K562 treated with DMSO at 1 percent for 4 hours (cell line): ENCODE measurements around the gene GNG13. TPM values are rescaled to one million over a fixed set of nuclear protein-coding genes. Genes with fewer than 3 reads are reported as not detected.

Experiments used
- total RNA-seq: library from RNA; unstranded; fragments of 300-600 nt; gene quantifications from 2 replicates; pipeline ENCODE4 v1.2.3, GENCODE V29; 2022; ENCODE audit not compliant: insufficient read depth

The GNG13 gene, protein sequence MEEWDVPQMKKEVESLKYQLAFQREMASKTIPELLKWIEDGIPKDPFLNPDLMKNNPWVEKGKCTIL
- not detected in 2 replicates for total RNA-seq

DNA sequence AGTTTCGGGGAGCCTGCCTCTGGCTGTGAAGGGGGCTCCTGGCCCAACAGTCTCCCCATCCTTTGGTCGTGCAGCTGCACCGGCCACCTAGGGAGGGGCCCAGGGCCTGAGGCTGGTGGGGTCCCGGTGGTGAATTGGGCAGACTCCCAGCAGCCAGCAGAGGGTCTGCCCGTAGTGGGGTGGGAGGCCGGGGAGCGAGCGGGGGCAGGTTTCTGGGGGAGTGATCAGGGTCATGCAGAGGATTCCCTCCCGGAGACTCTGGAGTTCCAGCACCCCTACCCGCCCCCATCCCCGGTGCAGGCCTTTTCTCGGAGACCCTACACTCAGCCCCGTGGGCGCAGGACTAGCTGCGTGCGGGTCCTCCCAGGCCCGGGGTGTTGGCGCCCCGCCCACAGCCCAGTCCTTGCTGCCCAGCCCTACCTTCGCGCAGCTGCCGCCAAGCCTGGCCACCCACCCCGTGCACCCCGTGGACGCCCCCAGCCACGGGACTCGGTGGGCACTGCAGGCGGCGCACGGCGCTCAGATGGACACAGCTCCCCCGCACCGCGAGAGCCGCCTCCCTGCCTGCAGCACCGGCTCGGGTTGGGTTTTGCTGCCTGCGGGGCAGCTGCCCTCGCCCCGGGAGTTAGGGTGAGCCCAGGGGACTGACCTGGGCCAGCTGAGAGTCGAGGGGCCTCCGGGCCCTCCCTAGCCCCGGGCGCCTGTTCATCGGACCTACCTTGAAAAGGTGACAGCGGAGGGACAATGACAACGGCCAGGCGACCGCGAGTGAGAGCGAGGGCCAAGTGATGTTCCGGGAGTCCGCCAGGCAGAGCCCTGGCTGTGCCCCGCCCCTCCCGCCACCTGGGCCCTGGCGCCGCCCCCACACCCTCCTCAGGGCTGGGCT, at the start of gene GNG13:
TSS of gene GNG13 (minus strand) at position 787 of the 886 bp plus-strand sequence. CDS start 1,657 bp downstream, outside the sequence.

DNA sequence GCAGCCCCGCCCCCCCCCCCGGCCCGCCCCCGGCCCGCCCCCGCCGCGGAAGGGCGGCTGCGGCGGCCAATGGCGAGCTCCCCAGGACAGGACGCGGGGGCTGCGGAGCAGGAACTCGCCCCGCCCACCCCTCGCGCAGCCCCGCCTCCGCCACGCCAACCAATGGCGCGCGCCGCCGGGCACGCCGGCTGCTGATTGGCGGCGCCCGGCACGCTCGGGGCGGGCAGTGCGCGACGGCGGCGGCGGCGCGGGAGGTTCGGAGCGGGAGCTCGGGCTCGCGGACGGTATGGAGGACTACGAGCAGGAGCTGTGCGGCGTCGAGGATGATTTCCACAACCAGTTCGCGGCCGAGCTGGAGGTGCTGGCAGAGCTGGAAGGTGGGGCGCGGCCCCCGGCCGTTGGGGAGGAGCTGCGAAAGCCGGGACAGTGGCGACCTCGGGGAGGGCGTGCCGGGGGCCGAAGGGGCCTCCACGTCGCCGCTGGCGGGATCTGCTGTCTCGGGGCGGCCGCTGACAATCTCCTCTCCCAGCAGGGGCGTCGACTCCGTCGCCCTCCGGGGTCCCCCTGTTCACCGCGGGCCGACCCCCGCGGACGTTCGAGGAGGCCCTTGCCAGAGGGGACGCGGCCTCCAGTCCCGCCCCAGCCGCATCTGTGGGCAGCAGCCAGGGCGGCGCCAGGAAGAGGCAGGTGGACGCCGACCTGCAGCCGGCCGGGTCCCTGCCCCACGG, 12.0 kb downstream of the GNG13 start, which contains the start of gene CHTF18:
TSS of gene CHTF18 (plus strand) at position 222 of the 728 bp plus-strand sequence. CDS start at position 287, 65 bp downstream.

DNA sequence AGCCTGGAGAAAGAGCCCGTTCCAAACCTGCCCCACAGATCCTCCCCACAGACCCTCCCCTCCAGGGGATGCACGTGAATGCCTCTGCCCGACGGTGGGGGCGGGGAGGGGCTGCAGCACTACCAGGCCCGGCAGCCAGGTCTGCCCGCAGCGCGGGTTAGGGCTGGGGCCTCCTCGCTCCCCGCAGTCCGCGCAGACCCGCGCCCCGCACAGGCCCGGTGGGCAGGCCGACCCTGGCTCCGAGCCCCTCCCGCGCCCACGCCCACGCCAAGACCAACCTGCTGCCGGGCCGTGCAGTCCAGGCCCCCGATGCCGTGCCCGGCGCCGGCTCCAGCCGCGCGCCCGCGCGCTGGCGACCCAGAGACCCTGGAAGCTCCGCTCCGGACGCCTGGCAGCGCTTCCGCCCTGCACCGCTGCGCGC, 12.5 kb downstream of the GNG13 start, which contains the start of gene RPUSD1:
TSS of gene RPUSD1 (minus strand) at position 404 of the 421 bp plus-strand sequence. CDS start 644 bp downstream, outside the sequence.

DNA sequence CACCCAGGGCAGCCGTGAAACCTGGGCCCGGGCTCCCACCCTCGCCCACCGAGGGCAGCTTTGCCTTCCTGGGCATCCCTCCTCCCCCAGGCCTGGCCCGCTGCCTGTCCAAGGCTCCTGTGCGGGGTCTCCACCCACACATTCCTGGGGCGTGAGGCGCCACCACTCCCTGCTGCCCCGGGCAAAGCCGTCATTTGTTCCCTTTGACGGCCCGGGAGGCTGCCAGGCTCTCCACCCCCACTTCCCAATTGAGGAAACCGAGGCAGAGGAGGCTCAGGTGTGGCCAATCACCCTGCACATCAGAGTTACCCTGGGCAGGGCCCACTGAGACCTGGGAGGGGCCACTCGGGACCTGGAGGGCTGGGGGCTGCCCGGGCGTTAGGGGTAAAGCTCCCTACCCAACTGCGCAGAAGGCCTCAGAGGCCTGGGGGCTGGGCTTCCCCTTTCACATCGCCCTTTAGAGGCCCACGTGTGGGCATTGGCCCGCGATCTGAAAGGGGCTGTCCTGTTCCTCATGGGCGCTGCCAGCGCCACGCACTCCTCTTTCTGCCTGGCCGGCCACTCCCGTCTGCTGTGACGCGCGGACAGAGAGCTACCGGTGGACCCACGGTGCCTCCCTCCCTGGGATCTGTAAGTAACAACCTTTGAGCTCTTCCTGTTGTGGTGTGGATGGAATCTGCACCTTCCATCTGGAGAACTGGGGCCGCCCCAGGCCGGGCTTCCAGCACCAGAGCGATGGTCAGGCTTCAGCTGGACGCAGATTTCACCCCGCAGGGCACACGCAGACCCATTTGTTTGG, 39.8 kb downstream of the GNG13 start, which contains the start of gene MSLN:
TSS of gene MSLN (plus strand) at position 190 of the 799 bp plus-strand sequence. CDS start 1,947 bp downstream, outside the sequence.

Other genes starting within 250 kb of the GNG13 start
- not detected in 2 replicates for gene PRR35, start 240.3 kb downstream of the GNG13 start, total RNA-seq
- gene NHLRC4, start 233.7 kb downstream of the GNG13 start, total RNA-seq, result 4.3 and 5.8 TPM in 2 replicates
- gene PIGQ, start 230.8 kb downstream of the GNG13 start, total RNA-seq, result 36.7 and 38.3 TPM in 2 replicates
- 25.1 and 27.0 TPM in 2 replicates for gene RAB40C, start 210.7 kb downstream of the GNG13 start, total RNA-seq
- gene WFIKKN1, start 169.7 kb downstream of the GNG13 start, total RNA-seq, result 8.4 and 9.7 TPM in 2 replicates
- gene METTL26, start 164.4 kb downstream of the GNG13 start, total RNA-seq, result 176 and 186 TPM in 2 replicates
- 83.7 and 110 TPM in 2 replicates for gene MCRIP2, start 158.9 kb downstream of the GNG13 start, total RNA-seq
- gene WDR90, start 151.4 kb downstream of the GNG13 start, total RNA-seq, result 3.4 and 4.8 TPM in 2 replicates
- 128 and 154 TPM in 2 replicates for gene RHOT2, start 132.6 kb downstream of the GNG13 start, total RNA-seq
- gene RHBDL1, start 125.1 kb downstream of the GNG13 start, total RNA-seq, result 2.8 and 4.2 TPM in 2 replicates
- gene STUB1, start 120.3 kb downstream of the GNG13 start, total RNA-seq, result 129 and 139 TPM in 2 replicates
- 88.7 and 91.8 TPM in 2 replicates for gene JMJD8, start 116.4 kb downstream of the GNG13 start, total RNA-seq
- 19.6 and 21.8 TPM in 2 replicates for gene WDR24, start 110.3 kb downstream of the GNG13 start, total RNA-seq
- 3.4 and 6.3 TPM in 2 replicates for gene FBXL16, start 94.9 kb downstream of the GNG13 start, total RNA-seq
- 21.4 and 37.4 TPM in 2 replicates for gene METRN, start 85.6 kb downstream of the GNG13 start, total RNA-seq
- gene ANTKMT, start 79.6 kb downstream of the GNG13 start, total RNA-seq, result 56.5 and 66.4 TPM in 2 replicates
- 0.51 and 1.4 TPM in 2 replicates for gene CCDC78, start 74.3 kb downstream of the GNG13 start, total RNA-seq
- gene HAGHL, start 73.6 kb downstream of the GNG13 start, total RNA-seq, result 30.6 and 31.8 TPM in 2 replicates
- 26.1 and 31.9 TPM in 2 replicates for gene CIAO3, start 59.7 kb downstream of the GNG13 start, total RNA-seq
- not detected in 2 replicates for gene MSLN, start 40.0 kb downstream of the GNG13 start, total RNA-seq
- 45.1 and 50.9 TPM in 2 replicates for gene RPUSD1, start 12.4 kb downstream of the GNG13 start, total RNA-seq
- 25.9 and 26.9 TPM in 2 replicates for gene CHTF18, start 12.1 kb downstream of the GNG13 start, total RNA-seq
- gene LMF1, start 170.2 kb upstream of the GNG13 start, total RNA-seq, result 2.9 and 6.1 TPM in 2 replicates
- gene SOX8, start 181.0 kb upstream of the GNG13 start, total RNA-seq, result not detected in 2 replicates